ENCODE measurements around the gene UTP18.

Gene UTP18

DNA sequence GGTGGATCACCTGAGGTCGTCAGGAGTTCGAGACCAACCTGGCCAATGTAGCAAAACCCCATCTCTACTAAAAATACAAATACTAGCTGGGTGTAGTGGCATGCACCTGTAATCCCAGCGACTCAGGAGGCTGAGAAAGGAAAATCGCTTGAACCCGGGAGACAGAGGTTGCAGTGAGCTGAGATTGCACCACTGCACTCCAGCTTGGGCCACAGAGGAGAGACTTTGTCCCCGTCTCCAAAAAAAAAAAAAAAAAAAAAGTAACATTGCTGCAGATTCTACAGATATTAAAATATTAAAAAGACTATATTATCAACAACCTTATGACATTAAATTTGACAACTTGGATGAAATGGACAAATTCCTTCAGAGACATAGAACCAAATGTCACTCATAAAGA is 26.2 kb upstream of the UTP18 start:
- Histone ChIP-seq H3F3A (ENCODE audit: insufficient read depth, low read length) (0 out of 2 replicates have a peak, but pooled peaks cover 2% of the 10 kb centered on the region), H3K27me3 (ENCODE audit: insufficient read depth, low read length) (no peaks in the 10 kb centered on the region), H3K9me3 (ENCODE audit: low read length) (no peaks in the 10 kb centered on the region), H4K20me1 (ENCODE audit: insufficient read depth, low read length) (no peaks in the 10 kb centered on the region), H3K4me2 (ENCODE audit: low read length) (no peak overlapping the region), H3K79me2 (ENCODE audit: insufficient read depth, low read length) (peaks cover 42% of the 10 kb centered on the region), H3K4me1 (ENCODE audit: insufficient read depth, low read length, severe bottlenecking) (peaks cover 39% of the 10 kb centered on the region), H3K36me3 (ENCODE audit: insufficient read depth, low read length) (no peaks in the 10 kb centered on the region), H2AFZ (ENCODE audit: low read length) (no peak overlapping the region), H3K4me3 (ENCODE audit: low read depth, low read length, poor library complexity, severe bottlenecking) (no peak overlapping the region), H3K9me2 (ENCODE audit: low read depth, low read length) (no peaks in the 10 kb centered on the region), H3K9ac (ENCODE audit: low read length) (no peak overlapping the region), H3K27ac (ENCODE audit: low read depth, low read length, poor library complexity, severe bottlenecking) (no peak overlapping the region)
- TF ChIP-seq, protein P1, sequence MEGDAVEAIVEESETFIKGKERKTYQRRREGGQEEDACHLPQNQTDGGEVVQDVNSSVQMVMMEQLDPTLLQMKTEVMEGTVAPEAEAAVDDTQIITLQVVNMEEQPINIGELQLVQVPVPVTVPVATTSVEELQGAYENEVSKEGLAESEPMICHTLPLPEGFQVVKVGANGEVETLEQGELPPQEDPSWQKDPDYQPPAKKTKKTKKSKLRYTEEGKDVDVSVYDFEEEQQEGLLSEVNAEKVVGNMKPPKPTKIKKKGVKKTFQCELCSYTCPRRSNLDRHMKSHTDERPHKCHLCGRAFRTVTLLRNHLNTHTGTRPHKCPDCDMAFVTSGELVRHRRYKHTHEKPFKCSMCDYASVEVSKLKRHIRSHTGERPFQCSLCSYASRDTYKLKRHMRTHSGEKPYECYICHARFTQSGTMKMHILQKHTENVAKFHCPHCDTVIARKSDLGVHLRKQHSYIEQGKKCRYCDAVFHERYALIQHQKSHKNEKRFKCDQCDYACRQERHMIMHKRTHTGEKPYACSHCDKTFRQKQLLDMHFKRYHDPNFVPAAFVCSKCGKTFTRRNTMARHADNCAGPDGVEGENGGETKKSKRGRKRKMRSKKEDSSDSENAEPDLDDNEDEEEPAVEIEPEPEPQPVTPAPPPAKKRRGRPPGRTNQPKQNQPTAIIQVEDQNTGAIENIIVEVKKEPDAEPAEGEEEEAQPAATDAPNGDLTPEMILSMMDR (IDR thresholded peaks at IDR 0.05; ENCODE audit: low read length), result no peak
- TF ChIP-seq EZH2 (IDR thresholded peaks at IDR 0.05; ENCODE audit: borderline replicate concordance, low read length), result no peak

- H3K36me3 ChIP-seq (ENCODE audit: insufficient read depth, low read length), result no peaks in the 10 kb centered on the region
- H3K27ac ChIP-seq (ENCODE audit: low read depth, low read length, poor library complexity, severe bottlenecking), result peak overlapping the region; percentile 13
- peaks cover 2% of the 10 kb centered on the region; the same call in 1 of the 2 replicates for H3F3A ChIP-seq (ENCODE audit: insufficient read depth, low read length)
- no peaks in the 10 kb centered on the region for H3K9me3 ChIP-seq (ENCODE audit: low read length)
- H4K20me1 ChIP-seq (ENCODE audit: insufficient read depth, low read length), result no peaks in the 10 kb centered on the region
- H3K9me2 ChIP-seq (ENCODE audit: low read depth, low read length), result no peaks in the 10 kb centered on the region
- H3K4me1 ChIP-seq (ENCODE audit: insufficient read depth, low read length, severe bottlenecking), result peaks cover 22% of the 10 kb centered on the region
- TF ChIP-seq, protein P1 (IDR thresholded peaks at IDR 0.05; ENCODE audit: low read length), result no peak
- TF ChIP-seq EZH2 (IDR thresholded peaks at IDR 0.05; ENCODE audit: borderline replicate concordance, low read length), result no peak
- no peak overlapping the region for H3K4me3 ChIP-seq (ENCODE audit: low read depth, low read length, poor library complexity, severe bottlenecking)
- no peak overlapping the region for H2AFZ ChIP-seq (ENCODE audit: low read length)
- peaks cover 15% of the 10 kb centered on the region for H3K79me2 ChIP-seq (ENCODE audit: insufficient read depth, low read length)
- peak overlapping the region; percentile 32 for H3K4me2 ChIP-seq (ENCODE audit: low read length)
- no peak overlapping the region for H3K9ac ChIP-seq (ENCODE audit: low read length)
- no peaks in the 10 kb centered on the region for H3K27me3 ChIP-seq (ENCODE audit: insufficient read depth, low read length)
These were observed 22.0 kb upstream of the UTP18 start for GRCh38 chr17:51238255-51238887.

DNA sequence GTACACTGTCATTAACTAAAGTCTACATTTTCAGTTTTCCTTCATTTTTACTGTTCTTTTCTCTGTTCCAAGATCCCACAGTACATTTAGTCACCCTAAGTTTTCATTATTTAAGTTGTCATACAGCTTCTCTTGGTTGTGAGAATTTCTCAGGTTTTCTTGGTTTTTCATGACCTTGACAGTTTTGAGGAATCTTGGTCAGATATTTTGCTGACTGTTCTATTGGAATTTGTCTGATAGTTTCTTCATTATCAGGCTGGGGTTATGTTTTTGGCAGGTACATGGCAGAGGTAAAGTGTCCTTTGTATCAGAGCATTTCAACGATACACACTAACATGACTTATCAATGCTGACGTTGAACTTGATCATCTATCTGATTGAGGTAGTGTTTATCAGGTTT is 20.1 kb upstream of the UTP18 start:
- Histone ChIP-seq H3K9me3 (ENCODE audit: low read length) (no peaks in the 10 kb centered on the region), H3K36me3 (ENCODE audit: insufficient read depth, low read length) (no peaks in the 10 kb centered on the region), H3K9ac (ENCODE audit: low read length) (no peak overlapping the region), H3K27me3 (ENCODE audit: insufficient read depth, low read length) (no peaks in the 10 kb centered on the region), H2AFZ (ENCODE audit: low read length) (no peak overlapping the region), H3K4me1 (ENCODE audit: insufficient read depth, low read length, severe bottlenecking) (peaks cover 22% of the 10 kb centered on the region), H3F3A (ENCODE audit: insufficient read depth, low read length) (peaks cover under 1% of the 10 kb centered on the region; the same call in 1 of the 2 replicates), H3K4me3 (ENCODE audit: low read depth, low read length, poor library complexity, severe bottlenecking) (no peak overlapping the region), H4K20me1 (ENCODE audit: insufficient read depth, low read length) (no peaks in the 10 kb centered on the region), H3K79me2 (ENCODE audit: insufficient read depth, low read length) (peaks cover 9% of the 10 kb centered on the region; the same call in 1 of the 2 replicates), H3K9me2 (ENCODE audit: low read depth, low read length) (no peaks in the 10 kb centered on the region), H3K27ac (ENCODE audit: low read depth, low read length, poor library complexity, severe bottlenecking) (no peak overlapping the region), H3K4me2 (ENCODE audit: low read length) (no peak overlapping the region)
- TF ChIP-seq, protein P1 (IDR thresholded peaks at IDR 0.05; ENCODE audit: low read length), result no peak
- TF ChIP-seq EZH2 (IDR thresholded peaks at IDR 0.05; ENCODE audit: borderline replicate concordance, low read length), result no peak
